ENCODE measurements around the gene LTA4H. TPM values are rescaled to one million over a fixed set of nuclear protein-coding genes. Genes with fewer than 3 reads are reported as not detected.

Gene LTA4H
- total RNA-seq, 3 donors from 2014 or later, result 66.5 to 94.5 (median 67.4) TPM

GRCh38 chr12:95996034-95996658, 39.2 kb downstream of the LTA4H start, which contains the start of gene HAL:
Gene HAL (minus strand): TSS chr12:95996344. CDS start chr12:95995910, 434 bp downstream.
- TF ChIP-seq POLR2A (IDR thresholded peaks at IDR 0.05) (no peak), POLR2AphosphoS5 (IDR thresholded peaks at IDR 0.05) (no peak), CTCF (IDR thresholded peaks at IDR 0.05) (no peak)
- Histone ChIP-seq H3K4me3 (no peak within 1 kb of the TSS), H3K27ac (no peak within 1 kb of the TSS), H3K9me3 (no peaks in the 10 kb centered on the region), H3K36me3 (no peaks in the 10 kb centered on the region), H3K4me1 (no peaks in the 10 kb centered on the region), H3K27me3 (no peaks in the 10 kb centered on the region)
- intact Hi-C loops (cut with DNase I; ENCODE audit: low total_unique reads), result loop anchor here (2.0 kb wide), 1 partner anchor 41 kb away; no protein-coding TSS in a partner anchor
- no peak for DNase-seq (ENCODE audit: low spot score in 2 of 2)

DNA sequence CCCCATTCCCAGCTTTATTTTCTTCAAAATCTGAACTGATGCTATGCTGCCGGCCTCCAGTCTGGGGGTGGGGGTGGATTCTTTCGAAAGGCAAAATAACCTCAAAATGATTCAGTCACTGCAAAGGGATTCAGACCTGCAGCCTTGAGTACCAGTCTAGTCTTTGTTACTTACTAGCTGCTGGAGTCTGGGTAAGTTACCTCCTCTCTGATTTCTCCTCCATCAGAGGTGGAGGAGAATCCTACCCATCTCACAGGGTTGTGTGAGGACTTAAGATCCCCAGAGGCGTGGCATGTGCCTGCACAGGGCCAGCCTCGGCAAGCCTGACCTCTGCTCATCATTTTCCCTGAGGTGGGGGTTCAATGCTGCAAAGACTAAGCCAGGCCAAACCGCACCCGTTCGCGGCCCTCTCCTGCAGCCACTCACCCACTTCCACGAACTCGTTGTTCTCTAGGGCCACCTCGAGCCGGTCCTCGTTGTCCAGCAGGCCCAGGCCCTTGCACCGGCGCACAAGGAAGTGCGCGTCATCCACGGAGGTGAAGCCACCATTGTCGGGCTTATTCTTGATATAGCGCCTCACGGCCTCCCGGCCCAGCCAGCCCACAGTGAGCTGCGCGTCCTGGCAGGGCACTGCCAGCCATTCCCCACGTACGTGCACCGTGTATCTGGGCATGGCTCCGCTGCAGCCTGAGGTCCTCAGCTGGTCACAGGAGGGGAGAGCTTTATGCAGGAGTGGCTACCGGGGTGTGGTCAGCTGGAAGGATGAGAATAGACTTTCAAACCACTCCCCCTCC, 40.0 kb downstream of the LTA4H start:
- DNase-seq (ENCODE audit: low spot score in 2 of 2), result no peak
- Histone ChIP-seq H3K27me3 (no peaks in the 10 kb centered on the region), H3K4me1 (no peaks in the 10 kb centered on the region), H3K9me3 (no peaks in the 10 kb centered on the region), H3K27ac (no peak overlapping the region), H3K4me3 (no peak overlapping the region), H3K36me3 (no peaks in the 10 kb centered on the region)
- intact Hi-C loops (cut with DNase I; ENCODE audit: low total_unique reads), result loop anchor here (2.0 kb wide), 1 partner anchor 41 kb away; no protein-coding TSS in a partner anchor
- TF ChIP-seq POLR2AphosphoS5 (IDR thresholded peaks at IDR 0.05) (no peak), CTCF (IDR thresholded peaks at IDR 0.05) (no peak), POLR2A (IDR thresholded peaks at IDR 0.05) (no peak)

- Histone ChIP-seq H3K4me1 (no peaks in the 10 kb centered on the region), H3K27me3 (no peaks in the 10 kb centered on the region), H3K9me3 (no peaks in the 10 kb centered on the region), H3K36me3 (no peaks in the 10 kb centered on the region), H3K27ac (no peak overlapping the region), H3K4me3 (no peak overlapping the region)
- intact Hi-C loops (cut with DNase I; ENCODE audit: low total_unique reads), result no loop called here
- no peak for DNase-seq (ENCODE audit: low spot score in 2 of 2)
- no peak for TF ChIP-seq POLR2AphosphoS5 (IDR thresholded peaks at IDR 0.05)
- no peak for TF ChIP-seq CTCF (IDR thresholded peaks at IDR 0.05)
- no peak for TF ChIP-seq POLR2A (IDR thresholded peaks at IDR 0.05)
Observed at GRCh38 chr12:95994476-95994875, 40.9 kb downstream of the LTA4H start.

- intact Hi-C loops (cut with DNase I; ENCODE audit: low total_unique reads), result no loop called here
- DNase-seq (ENCODE audit: low spot score in 2 of 2), result no peak
- no peak overlapping the region for H3K27ac ChIP-seq
- H3K36me3 ChIP-seq, result no peaks in the 10 kb centered on the region
- no peaks in the 10 kb centered on the region for H3K9me3 ChIP-seq
- no peaks in the 10 kb centered on the region for H3K27me3 ChIP-seq
- TF ChIP-seq CTCF (IDR thresholded peaks at IDR 0.05) (no peak), POLR2AphosphoS5 (IDR thresholded peaks at IDR 0.05) (no peak), POLR2A (IDR thresholded peaks at IDR 0.05) (no peak)
- no peak overlapping the region for H3K4me3 ChIP-seq
- no peaks in the 10 kb centered on the region for H3K4me1 ChIP-seq
Observed at GRCh38 chr12:95993907-95994306, 41.5 kb downstream of the LTA4H start.

- no peak overlapping the region for H3K4me3 ChIP-seq
- H3K27me3 ChIP-seq, result no peaks in the 10 kb centered on the region
- intact Hi-C loops (cut with DNase I; ENCODE audit: low total_unique reads), result no loop called here
- no peaks in the 10 kb centered on the region for H3K36me3 ChIP-seq
- H3K4me1 ChIP-seq, result no peaks in the 10 kb centered on the region
- no peak for DNase-seq (ENCODE audit: low spot score in 2 of 2)
- H3K9me3 ChIP-seq, result no peaks in the 10 kb centered on the region
- no peak for TF ChIP-seq CTCF (IDR thresholded peaks at IDR 0.05)
- no peak for TF ChIP-seq POLR2AphosphoS5 (IDR thresholded peaks at IDR 0.05)
- TF ChIP-seq POLR2A (IDR thresholded peaks at IDR 0.05), result no peak
- H3K27ac ChIP-seq, result no peak overlapping the region
Observed at GRCh38 chr12:95990136-95990535, 45.3 kb downstream of the LTA4H start.
